22Rv1 (cell line): Measurements from ENCODE around the gene PRDM1.

Source experiments
- H3K27ac ChIP-seq: fragments of 450-650 bp; 2 replicates; pipeline ENCODE4 v1.5.1; 2017
- CTCF ChIP-seq: fragments of 450-650 bp; IDR thresholded peaks from 2 replicates; pipeline ENCODE4 v1.5.1; 2017; ENCODE audit warnings: mild to moderate bottlenecking
- ZFX ChIP-seq: fragments of 450-650 bp; IDR thresholded peaks from 2 replicates; pipeline ENCODE4 v1.6.1; 2017; ENCODE audit warnings: antibody characterized with exemption, borderline replicate concordance

Gene PRDM1

DNA sequence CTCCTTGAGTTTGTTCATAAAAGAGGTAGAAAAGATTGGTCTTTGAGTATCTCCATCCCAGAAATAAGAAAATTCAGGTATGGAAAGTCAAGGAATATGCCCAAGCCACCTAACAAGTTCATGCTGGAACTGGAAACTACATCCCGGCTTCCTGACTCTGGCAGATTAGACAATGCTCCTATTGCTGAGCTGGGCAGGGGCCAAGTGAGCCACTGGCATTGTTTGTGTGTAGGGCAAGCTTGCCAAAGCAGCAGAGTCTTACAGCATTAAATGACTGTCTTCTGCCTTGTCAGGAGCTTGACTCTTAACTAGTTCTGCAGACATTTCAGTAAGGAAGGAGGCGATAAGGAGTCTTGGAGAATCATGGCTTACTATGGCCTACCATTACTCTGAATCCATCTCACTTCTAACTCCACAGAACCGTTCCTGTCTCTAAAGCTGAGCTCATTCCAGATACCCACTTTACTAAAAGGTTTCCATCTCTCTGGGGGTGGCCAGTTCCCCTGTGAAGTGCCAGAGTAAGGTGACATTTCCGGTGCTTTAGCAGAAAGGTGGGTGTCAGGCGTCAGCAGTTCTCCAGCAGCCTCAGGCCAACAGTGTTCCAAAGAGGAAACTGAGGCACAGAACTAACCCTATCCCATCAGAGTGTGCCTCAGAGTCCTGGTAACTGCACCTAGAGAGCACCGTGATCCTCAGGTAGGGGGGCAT is 30.1 kb downstream of the PRDM1 start:
- TF ChIP-seq CTCF = no peak
- TF ChIP-seq ZFX = no peak
- H3K27ac ChIP-seq = no peak overlapping the region

- H3K27ac ChIP-seq = no peak overlapping the region
- TF ChIP-seq CTCF = no peak
- no peak for TF ChIP-seq ZFX
These were observed 31.4 kb downstream of the PRDM1 start for GRCh38 chr6:106117579-106117978.

GRCh38 chr6:106118835-106119431 is 32.8 kb downstream of the PRDM1 start:
- H3K27ac ChIP-seq = no peak overlapping the region
- TF ChIP-seq ZFX = no peak
- TF ChIP-seq CTCF = no peak

GRCh38 chr6:106119546-106119945 is 33.4 kb downstream of the PRDM1 start:
- TF ChIP-seq ZFX = no peak
- no peak for TF ChIP-seq CTCF
- H3K27ac ChIP-seq = no peak overlapping the region

DNA sequence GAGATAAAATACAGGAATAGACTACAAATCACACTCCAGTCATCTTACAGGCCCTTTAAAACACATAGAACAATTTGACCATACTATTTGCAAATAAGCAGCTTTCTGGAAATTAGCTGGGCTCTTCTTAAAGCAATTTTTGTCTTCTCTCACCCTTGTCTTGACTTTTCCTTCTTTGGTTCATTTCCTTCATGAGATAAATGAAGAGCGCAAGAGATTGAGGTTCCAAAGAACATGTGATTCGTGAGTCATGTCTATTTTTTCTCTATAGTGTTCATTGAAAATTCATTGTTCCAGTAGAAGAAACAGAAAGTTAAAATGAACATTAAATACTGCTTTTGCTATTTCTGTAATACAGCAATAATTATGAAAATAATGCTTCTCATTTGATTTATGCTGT is 33.9 kb downstream of the PRDM1 start:
- H3K27ac ChIP-seq = no peak overlapping the region
- TF ChIP-seq ZFX = no peak
- TF ChIP-seq CTCF = no peak

DNA sequence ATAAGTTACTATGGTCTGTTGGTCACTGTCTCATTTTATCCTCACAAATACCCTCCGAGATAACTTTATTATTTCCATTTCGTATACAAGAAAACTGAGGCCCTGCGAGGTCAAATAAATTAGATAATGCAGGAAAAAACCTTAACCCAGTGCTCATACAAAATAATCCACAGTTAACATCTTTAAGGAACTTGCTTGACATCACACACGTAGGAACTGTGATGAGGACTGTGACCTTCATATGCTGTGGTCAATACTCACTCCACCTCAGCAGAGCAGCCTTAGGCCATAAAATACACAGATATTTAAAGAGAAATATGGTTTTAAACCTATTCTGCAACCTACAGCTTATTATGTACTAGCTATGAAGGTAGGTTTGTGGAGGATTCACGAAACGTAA is 34.3 kb downstream of the PRDM1 start:
- no peak overlapping the region for H3K27ac ChIP-seq
- TF ChIP-seq ZFX (no peak), CTCF (no peak)

GRCh38 chr6:106122306-106122918 is 36.3 kb downstream of the PRDM1 start:
- H3K27ac ChIP-seq = no peak overlapping the region
- TF ChIP-seq CTCF (no peak), ZFX (no peak)
